DOHH2 (cell line): Measurements from ENCODE around the gene AKAP5.
A peak's percentile ranks its signal among the peaks of the same experiment; 100 is the strongest.

ENCODE experiments used
- H3F3A ChIP-seq: fragments of 200-600 bp; sonication (generic), shearing (Covaris generic); 2 replicates; pipeline ENCODE4 v1.6.0; 2016; ENCODE audit warnings: antibody characterized with exemption, mild to moderate bottlenecking; ENCODE audit not compliant: control insufficient read depth, insufficient read depth
- H3K27ac ChIP-seq: fragments of 200-600 bp; sonication (generic); 2 replicates; pipeline ENCODE4 v1.5.1; 2014; ENCODE audit warnings: low read depth, mild to moderate bottlenecking, low read length, moderate library complexity
- H3K27me3 ChIP-seq: fragments of 200-600 bp; sonication (generic); 2 replicates; pipeline ENCODE4 v1.6.1; 2014; ENCODE audit warnings: mild to moderate bottlenecking, low read length, mixed read lengths; ENCODE audit not compliant: control insufficient read depth
- H3K36me3 ChIP-seq: fragments of 200-600 bp; sonication (generic); 2 replicates; pipeline ENCODE4 v1.6.1; 2014; ENCODE audit warnings: mild to moderate bottlenecking, low read length, moderate library complexity, mixed read lengths; ENCODE audit not compliant: control insufficient read depth
- H3K4me1 ChIP-seq: fragments of 200-600 bp; sonication (generic); 2 replicates; pipeline ENCODE4 v1.6.1; 2014; ENCODE audit warnings: mild to moderate bottlenecking, low read length, mixed read lengths; ENCODE audit not compliant: control insufficient read depth
- H3K4me2 ChIP-seq: fragments of 200-600 bp; sonication (generic); 2 replicates; pipeline ENCODE4 v1.6.0; 2014; ENCODE audit warnings: mild to moderate bottlenecking, low read length, moderate library complexity
- H3K4me3 ChIP-seq: fragments of 200-600 bp; sonication (generic); 2 replicates; pipeline ENCODE4 v1.5.1; 2014; ENCODE audit warnings: mild to moderate bottlenecking, low read length, mixed read lengths
- H3K79me2 ChIP-seq: fragments of 200-600 bp; sonication (generic); 2 replicates; pipeline ENCODE4 v1.6.1; 2014; ENCODE audit warnings: mild to moderate bottlenecking, low read length, mixed read lengths; ENCODE audit not compliant: control insufficient read depth
- H3K9me2 ChIP-seq: fragments of 200-600 bp; sonication (generic); replicated peaks from 2 replicates; pipeline ENCODE4 v1.6.1; 2014; ENCODE audit warnings: mild to moderate bottlenecking, low read length, mixed read lengths; ENCODE audit not compliant: control insufficient read depth
- H3K9me3 ChIP-seq: fragments of 200-600 bp; sonication (generic); 2 replicates; pipeline ENCODE4 v1.6.1; 2014; ENCODE audit warnings: antibody characterized with exemption, low read length, mixed read lengths; ENCODE audit not compliant: control insufficient read depth, insufficient read depth
- H4K20me1 ChIP-seq: fragments of 200-600 bp; sonication (generic); 2 replicates; pipeline ENCODE4 v1.6.0; 2014; ENCODE audit warnings: low read depth, mild to moderate bottlenecking, antibody characterized with exemption, low read length, moderate library complexity; ENCODE audit not compliant: control insufficient read depth, insufficient read depth
- EZH2phosphoT487 ChIP-seq: fragments of 200-600 bp; sonication (generic); IDR thresholded peaks from 2 replicates; pipeline ENCODE4 v1.6.1; 2017; ENCODE audit warnings: borderline replicate concordance, mild to moderate bottlenecking, antibody characterized with exemption, low read length, moderate library complexity, mixed read lengths
- TF ChIP-seq, protein P1 (sequence below): fragments of 200-600 bp; sonication (generic); IDR thresholded peaks from one replicate; pipeline ENCODE4 v1.5.1; 2014; ENCODE audit warnings: antibody characterized with exemption, mild to moderate bottlenecking, low read depth, low read length; ENCODE audit not compliant: poor library complexity, severe bottlenecking

The AKAP5 gene

DNA sequence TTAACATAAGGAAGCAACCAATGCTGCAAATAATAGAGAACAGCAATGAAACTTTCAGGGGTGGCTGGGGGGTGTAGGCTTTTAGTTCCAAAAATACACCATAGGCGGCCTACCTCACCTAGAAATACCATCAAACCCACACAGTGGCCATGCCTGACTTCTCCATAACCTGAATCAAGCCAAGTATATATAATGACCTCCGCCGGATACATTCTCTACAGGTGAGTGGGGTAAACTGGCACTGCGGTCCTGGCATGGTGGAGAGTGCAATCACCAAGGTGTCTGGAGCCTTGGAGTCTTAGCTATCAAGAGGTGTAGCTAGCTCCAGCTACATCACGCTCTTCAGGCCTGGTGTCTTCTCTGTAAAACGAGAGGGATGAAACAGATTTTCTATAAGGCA, 37.2 kb downstream of the AKAP5 start:
- H3K36me3 ChIP-seq: peaks cover 80% of the 10 kb centered on the region
- no peaks in the 10 kb centered on the region for H3K9me2 ChIP-seq
- peaks cover 10% of the 10 kb centered on the region; the same call in 1 of the 2 replicates for H4K20me1 ChIP-seq
- H3K79me2 ChIP-seq: peaks cover 86% of the 10 kb centered on the region
- no peaks in the 10 kb centered on the region for H3K9me3 ChIP-seq
- H3F3A ChIP-seq: peaks cover 9% of the 10 kb centered on the region
- H3K27me3 ChIP-seq: no peaks in the 10 kb centered on the region; the same call in 1 of the 2 replicates
- TF ChIP-seq, protein P1, sequence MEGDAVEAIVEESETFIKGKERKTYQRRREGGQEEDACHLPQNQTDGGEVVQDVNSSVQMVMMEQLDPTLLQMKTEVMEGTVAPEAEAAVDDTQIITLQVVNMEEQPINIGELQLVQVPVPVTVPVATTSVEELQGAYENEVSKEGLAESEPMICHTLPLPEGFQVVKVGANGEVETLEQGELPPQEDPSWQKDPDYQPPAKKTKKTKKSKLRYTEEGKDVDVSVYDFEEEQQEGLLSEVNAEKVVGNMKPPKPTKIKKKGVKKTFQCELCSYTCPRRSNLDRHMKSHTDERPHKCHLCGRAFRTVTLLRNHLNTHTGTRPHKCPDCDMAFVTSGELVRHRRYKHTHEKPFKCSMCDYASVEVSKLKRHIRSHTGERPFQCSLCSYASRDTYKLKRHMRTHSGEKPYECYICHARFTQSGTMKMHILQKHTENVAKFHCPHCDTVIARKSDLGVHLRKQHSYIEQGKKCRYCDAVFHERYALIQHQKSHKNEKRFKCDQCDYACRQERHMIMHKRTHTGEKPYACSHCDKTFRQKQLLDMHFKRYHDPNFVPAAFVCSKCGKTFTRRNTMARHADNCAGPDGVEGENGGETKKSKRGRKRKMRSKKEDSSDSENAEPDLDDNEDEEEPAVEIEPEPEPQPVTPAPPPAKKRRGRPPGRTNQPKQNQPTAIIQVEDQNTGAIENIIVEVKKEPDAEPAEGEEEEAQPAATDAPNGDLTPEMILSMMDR: no peak
- no peak for TF ChIP-seq EZH2phosphoT487
- H3K4me1 ChIP-seq: peaks cover 47% of the 10 kb centered on the region
- peak overlapping the region; percentile 90 for H3K4me2 ChIP-seq
- peak overlapping the region; percentile 87 for H3K4me3 ChIP-seq
- H3K27ac ChIP-seq: peak overlapping the region; percentile 95

DNA sequence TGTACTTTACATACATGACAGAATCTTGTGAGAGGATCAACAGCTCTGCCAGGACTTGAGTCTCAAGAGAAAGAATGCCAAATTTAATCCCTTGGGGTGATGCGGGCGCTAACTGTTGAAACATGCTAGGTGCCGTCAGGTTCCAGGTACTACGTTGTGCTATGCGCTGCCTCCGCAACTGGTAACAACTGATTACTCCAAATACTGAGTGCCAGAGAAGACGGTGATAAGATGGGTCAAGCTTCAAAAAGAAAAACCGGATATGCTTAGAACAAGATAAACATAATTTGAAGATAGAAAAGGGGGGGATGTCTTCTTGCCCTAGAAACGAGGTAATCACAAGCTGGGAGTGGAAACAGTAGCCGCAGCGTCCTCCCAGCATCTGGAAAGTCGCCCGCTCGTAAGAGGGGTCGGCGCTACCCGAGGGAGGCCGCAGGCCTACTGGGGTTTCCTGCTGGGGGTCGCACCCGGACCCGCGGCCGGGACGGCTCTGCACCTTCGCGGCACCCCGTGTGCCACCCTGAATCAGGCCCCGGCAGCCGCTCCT, 37.7 kb downstream of the AKAP5 start:
- H3K4me3 ChIP-seq: peak overlapping the region; percentile 87
- TF ChIP-seq, protein P1: no peak
- TF ChIP-seq EZH2phosphoT487: no peak
- H3F3A ChIP-seq: peaks cover 9% of the 10 kb centered on the region
- H3K9me2 ChIP-seq: no peaks in the 10 kb centered on the region
- H3K4me2 ChIP-seq: peak overlapping the region; percentile 90
- peaks cover 48% of the 10 kb centered on the region for H3K4me1 ChIP-seq
- H3K27me3 ChIP-seq: no peaks in the 10 kb centered on the region; the same call in 1 of the 2 replicates
- peaks cover 80% of the 10 kb centered on the region for H3K36me3 ChIP-seq
- peaks cover 11% of the 10 kb centered on the region; the same call in 1 of the 2 replicates for H4K20me1 ChIP-seq
- no peaks in the 10 kb centered on the region for H3K9me3 ChIP-seq
- peaks cover 86% of the 10 kb centered on the region for H3K79me2 ChIP-seq
- peak overlapping the region; percentile 95 for H3K27ac ChIP-seq

DNA sequence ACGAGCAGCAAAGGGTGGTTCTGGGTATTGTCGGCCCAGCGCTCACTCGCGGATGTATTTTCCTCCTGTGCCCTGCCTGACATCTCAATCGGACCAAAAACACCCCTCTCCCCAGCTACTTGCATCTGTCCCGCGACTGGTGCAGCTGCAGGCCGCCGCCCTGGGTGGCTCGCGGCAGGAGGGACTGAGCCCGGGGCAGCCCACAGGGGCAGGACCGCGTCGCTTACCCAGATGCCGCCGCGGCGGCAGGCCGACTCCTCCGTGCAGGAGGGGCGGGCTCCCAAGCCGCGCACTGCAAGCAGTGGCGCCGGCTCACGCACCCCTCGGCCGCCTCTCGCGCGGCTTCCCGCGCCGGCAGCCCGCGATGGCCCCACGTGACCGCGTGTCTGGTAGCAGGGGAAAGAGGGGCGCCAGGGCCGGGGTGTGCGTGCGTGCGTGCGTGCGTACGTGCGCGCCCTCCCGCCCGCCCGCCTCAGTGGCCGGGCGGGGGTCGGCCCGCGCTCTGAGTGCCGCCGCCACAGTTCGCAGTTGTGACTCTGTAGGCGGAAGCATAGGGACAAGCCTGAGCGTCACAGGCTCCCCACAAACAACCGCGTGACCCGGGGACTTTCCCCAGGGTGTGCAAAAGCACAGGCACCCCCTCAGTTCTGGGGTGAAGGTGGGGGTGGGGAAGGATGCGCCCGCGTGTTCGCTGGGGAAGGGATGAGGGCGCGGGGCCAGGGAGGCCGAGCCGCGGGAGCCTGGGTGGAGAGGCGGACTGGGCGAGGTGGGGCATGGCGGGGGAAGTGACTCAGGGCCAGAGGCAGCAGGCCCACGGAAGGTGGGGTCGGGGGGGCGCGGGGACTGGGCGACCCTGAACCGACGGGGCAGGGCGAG, 38.4 kb downstream of the AKAP5 start, which contains the start of gene ZBTB25:
Gene ZBTB25 (minus strand): TSS at position 405 of the 876 bp plus-strand sequence. CDS start 13,305 bp downstream, outside the sequence.
- peaks cover 56% of the 10 kb centered on the region for H3K4me1 ChIP-seq
- peaks cover 89% of the 10 kb centered on the region for H3K79me2 ChIP-seq
- H3K4me2 ChIP-seq: peak within 1 kb of the TSS; percentile 90
- H3K27ac ChIP-seq: peak within 1 kb of the TSS; percentile 95
- no peaks in the 10 kb centered on the region for H3K9me3 ChIP-seq
- H3K36me3 ChIP-seq: peaks cover 77% of the 10 kb centered on the region
- H3K9me2 ChIP-seq: no peaks in the 10 kb centered on the region
- H3F3A ChIP-seq: peaks cover 12% of the 10 kb centered on the region
- no peaks in the 10 kb centered on the region; the same call in 1 of the 2 replicates for H3K27me3 ChIP-seq
- H3K4me3 ChIP-seq: peak within 1 kb of the TSS; percentile 87
- TF ChIP-seq EZH2phosphoT487: no peak
- TF ChIP-seq, protein P1: no peak
- peaks cover 13% of the 10 kb centered on the region; the same call in 1 of the 2 replicates for H4K20me1 ChIP-seq
